Suprapubic skin (tissue), 4 donors: ENCODE measurements around the gene SHISA8. TPM values are rescaled to one million over a fixed set of nuclear protein-coding genes. Genes with fewer than 3 reads are reported as not detected.

Experiments
- DNase-seq, 2 donors: peaks; one replicate each; pipeline ENCODE4 v3.0.0-alpha.2; 2019; ENCODE audit warnings: low spot score in 2 of 2
- H3K27ac ChIP-seq: fragments of 200-600 bp; sonication (generic); one replicate; pipeline ENCODE4 v1.5.1; 2019
- H3K27me3 ChIP-seq: fragments of 200-600 bp; sonication (generic); one replicate; pipeline ENCODE4 v1.5.1; 2019
- H3K36me3 ChIP-seq: fragments of 200-600 bp; sonication (generic); one replicate; pipeline ENCODE4 v1.5.1; 2019
- H3K4me1 ChIP-seq: fragments of 200-600 bp; sonication (generic); one replicate; pipeline ENCODE4 v1.5.1; 2019
- H3K4me3 ChIP-seq: fragments of 200-600 bp; sonication (generic); one replicate; pipeline ENCODE4 v1.5.1; 2019; ENCODE audit warnings: mild to moderate bottlenecking
- H3K9me3 ChIP-seq: fragments of 200-600 bp; sonication (generic); one replicate; pipeline ENCODE4 v1.5.1; 2019
- CTCF ChIP-seq, 2 donors: fragments of 200-600 bp in 1 of 2; fragments of 450-650 bp in 1 of 2; sonication (generic) in 1 of 2; IDR thresholded peaks; one replicate each; pipeline ENCODE4 v1.5.1; 2016 to 2019; ENCODE audit warnings: antibody characterized with exemption in 2 of 2, mild to moderate bottlenecking in 1 of 2, moderate library complexity in 1 of 2
- EP300 ChIP-seq: sonication (generic); formaldehyde crosslinking; IDR thresholded peaks from one replicate; pipeline ENCODE4 v1.6.1; 2017; ENCODE audit warnings: antibody characterized with exemption
- POLR2A ChIP-seq, 2 donors: fragments of 450-650 bp; IDR thresholded peaks; one replicate each; pipeline ENCODE4 v1.6.1; 2017; ENCODE audit warnings: antibody characterized with exemption in 2 of 2, mild to moderate bottlenecking in 2 of 2, moderate library complexity in 2 of 2
- POLR2AphosphoS5 ChIP-seq, 3 donors: sonication (generic); formaldehyde crosslinking; IDR thresholded peaks; one replicate each; pipeline ENCODE4 v1.6.1; 2017; ENCODE audit warnings: antibody characterized with exemption in 3 of 3
- WGBS: methylation state at CpG from one replicate; pipeline ENCODE4 v1.1.5; 2018; 5-methylcytosine and 5-hydroxymethylcytosine counted together
- total RNA-seq, 4 donors: library from RNA; depleted of rRNA; stranded (reverse); fragments of >200 nt; gene quantifications; one replicate each; pipeline ENCODE4 v1.1.0, GENCODE V29; 2016

SHISA8 gene
- not detected for total RNA-seq

DNA sequence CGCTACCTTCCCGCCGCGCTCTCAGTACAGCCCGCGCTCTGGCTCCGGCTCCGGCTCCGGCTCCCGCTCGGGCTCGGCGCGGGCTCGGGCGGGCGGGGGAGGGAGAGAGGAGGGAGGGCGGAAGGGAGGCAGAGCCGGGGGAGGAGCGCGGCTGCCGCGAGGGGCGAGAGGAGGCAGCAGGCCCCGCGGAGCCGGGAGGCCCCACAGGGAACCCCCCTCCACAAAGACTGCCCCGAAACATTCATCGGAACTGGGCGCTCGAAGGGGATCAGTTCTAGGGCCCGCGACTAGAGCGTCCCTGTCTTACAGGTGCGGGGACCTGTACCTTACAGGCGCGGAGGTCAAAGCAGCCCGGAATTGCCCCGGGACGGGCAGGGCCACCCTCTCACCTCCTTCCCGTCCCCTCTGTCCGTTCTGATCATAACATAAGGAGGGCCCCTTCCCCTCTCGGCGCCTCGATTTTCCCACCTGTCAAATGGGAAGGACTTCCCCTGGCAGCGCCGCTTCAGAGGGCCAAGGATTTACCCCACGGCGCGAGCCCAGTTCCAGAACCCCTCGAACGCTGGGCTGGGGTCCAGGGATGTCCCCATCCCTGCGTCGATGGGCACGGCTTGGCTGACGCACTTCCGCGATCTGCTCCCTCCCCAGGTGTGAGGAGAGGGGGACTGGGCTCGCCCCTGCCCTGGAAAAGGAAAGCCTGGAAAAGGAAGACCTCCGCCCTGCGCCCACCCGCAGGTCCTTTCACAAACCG, at the start of gene SHISA8:
TSS of gene SHISA8 (minus strand) at position 40 of the 751 bp plus-strand sequence. CDS start 407 bp downstream, outside the sequence.
- no peak for DNase-seq
- Histone ChIP-seq H3K27me3 (peaks cover 78% of the 10 kb centered on the region), H3K4me1 (peaks cover 50% of the 10 kb centered on the region), H3K27ac (no peak within 1 kb of the TSS), H3K36me3 (no peaks in the 10 kb centered on the region), H3K9me3 (no peaks in the 10 kb centered on the region), H3K4me3 (peak within 1 kb of the TSS; percentile 53)
- TF ChIP-seq POLR2AphosphoS5 (IDR thresholded peaks at IDR 0.05) (no peak), POLR2A (IDR thresholded peaks at IDR 0.05) (no peak), CTCF (IDR thresholded peaks at IDR 0.05) (no peak), EP300 (no peak)
- 2% methylated on average over 9 of the region's 63 CpGs for WGBS

GRCh38 chr22:41964112-41964491, 49.2 kb upstream of the SHISA8 start:
- Histone ChIP-seq H3K36me3 (no peaks in the 10 kb centered on the region), H3K27ac (no peak overlapping the region), H3K9me3 (no peaks in the 10 kb centered on the region), H3K4me3 (no peak overlapping the region), H3K27me3 (no peaks in the 10 kb centered on the region), H3K4me1 (no peaks in the 10 kb centered on the region)
- TF ChIP-seq EP300, result no peak
- no peak for TF ChIP-seq POLR2AphosphoS5 (IDR thresholded peaks at IDR 0.05)
- no peak for TF ChIP-seq CTCF (IDR thresholded peaks at IDR 0.05)
- TF ChIP-seq POLR2A (IDR thresholded peaks at IDR 0.05), result no peak
- 54% methylated on average over 5 of the region's 5 CpGs for WGBS
- DNase-seq, result no peak

- H3K4me1 ChIP-seq, result no peaks in the 10 kb centered on the region
- no peaks in the 10 kb centered on the region for H3K36me3 ChIP-seq
- no peak for TF ChIP-seq EP300
- no peak for TF ChIP-seq POLR2AphosphoS5 (IDR thresholded peaks at IDR 0.05)
- TF ChIP-seq CTCF (IDR thresholded peaks at IDR 0.05), result no peak
- no peak for TF ChIP-seq POLR2A (IDR thresholded peaks at IDR 0.05)
- WGBS, result 78% methylated on average over 9 of the region's 9 CpGs
- H3K27ac ChIP-seq, result no peak overlapping the region
- no peaks in the 10 kb centered on the region for H3K27me3 ChIP-seq
- H3K9me3 ChIP-seq, result no peaks in the 10 kb centered on the region
- DNase-seq, result no peak
- H3K4me3 ChIP-seq, result no peak overlapping the region
Observed at GRCh38 chr22:41963453-41964111, 48.7 kb upstream of the SHISA8 start.

GRCh38 chr22:41957941-41958556, 43.2 kb upstream of the SHISA8 start:
- Histone ChIP-seq H3K4me1 (peaks cover 7% of the 10 kb centered on the region), H3K27ac (no peak overlapping the region), H3K4me3 (peak overlapping the region; percentile 27), H3K9me3 (no peaks in the 10 kb centered on the region), H3K27me3 (no peaks in the 10 kb centered on the region), H3K36me3 (no peaks in the 10 kb centered on the region)
- DNase-seq, result no peak
- TF ChIP-seq EP300 (no peak), POLR2AphosphoS5 (IDR thresholded peaks at IDR 0.05) (no peak), CTCF (IDR thresholded peaks at IDR 0.05) (no peak), POLR2A (IDR thresholded peaks at IDR 0.05) (no peak)
- WGBS, result 81% methylated on average over 10 of the region's 23 CpGs

- no peak overlapping the region for H3K27ac ChIP-seq
- H3K4me1 ChIP-seq, result peaks cover 3% of the 10 kb centered on the region
- H3K36me3 ChIP-seq, result no peaks in the 10 kb centered on the region
- peaks cover 7% of the 10 kb centered on the region for H3K27me3 ChIP-seq
- 78% methylated on average over 2 of the region's 2 CpGs for WGBS
- TF ChIP-seq POLR2AphosphoS5 (IDR thresholded peaks at IDR 0.05) (no peak), POLR2A (IDR thresholded peaks at IDR 0.05) (no peak), CTCF (IDR thresholded peaks at IDR 0.05) (no peak), EP300 (no peak)
- DNase-seq, result no peak
- H3K4me3 ChIP-seq, result no peak overlapping the region
- no peaks in the 10 kb centered on the region for H3K9me3 ChIP-seq
Observed at GRCh38 chr22:41952713-41953112, 37.8 kb upstream of the SHISA8 start.
